Astrocyte of the hippocampus (primary cell): ENCODE measurements around the gene APCDD1.
"Not testable (repeated sequence)": the region's sequence is repeated elsewhere in the genome, so short reads cannot be mapped to it uniquely, and the experiment has no call there.

ENCODE experiments used
- DNase-seq: peaks from one replicate; pipeline ENCODE4 v3.0.0; 2011; ENCODE audit warnings: low read depth, low spot score

APCDD1 gene

DNA sequence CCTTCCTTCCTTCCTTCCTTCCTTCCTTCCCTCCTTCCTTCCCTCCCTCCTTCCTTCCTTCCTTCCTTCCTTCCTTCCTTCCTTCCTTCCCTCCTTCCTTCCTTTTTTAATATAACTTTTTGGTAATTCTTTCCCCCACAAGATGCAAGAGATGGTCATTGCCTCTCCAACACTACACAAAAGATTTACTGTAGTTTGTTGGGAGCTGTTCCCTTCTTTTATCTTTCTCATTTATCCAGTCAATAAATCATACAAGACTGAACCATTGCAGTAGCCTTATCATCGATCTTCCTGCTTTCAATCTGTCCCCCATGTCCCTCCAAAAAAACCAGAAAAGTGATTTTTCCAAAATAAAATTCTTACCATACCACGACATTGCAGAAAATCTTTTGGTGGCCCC lies 8.2 kb downstream of the APCDD1 start:
- no peak for DNase-seq

DNA sequence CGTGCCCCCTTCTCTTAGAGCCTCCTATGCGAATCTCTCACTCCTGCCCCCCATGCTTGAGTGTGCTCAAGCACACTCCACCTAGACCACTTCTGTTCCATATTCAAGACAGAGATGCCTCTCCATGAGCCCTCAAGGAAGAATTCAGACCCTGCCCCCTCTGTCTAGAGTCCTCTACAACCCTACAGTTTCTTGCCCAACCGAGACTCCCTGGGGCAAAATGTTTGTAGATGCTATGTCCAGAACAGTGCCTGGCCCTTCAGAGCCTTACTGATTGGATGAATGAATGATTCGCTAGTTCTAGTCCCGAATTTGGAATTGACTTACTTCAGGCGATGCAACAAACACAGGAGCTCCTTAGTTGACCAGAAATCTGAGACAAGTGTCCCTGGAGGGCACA lies 8.7 kb downstream of the APCDD1 start:
- DNase-seq: no peak

DNA sequence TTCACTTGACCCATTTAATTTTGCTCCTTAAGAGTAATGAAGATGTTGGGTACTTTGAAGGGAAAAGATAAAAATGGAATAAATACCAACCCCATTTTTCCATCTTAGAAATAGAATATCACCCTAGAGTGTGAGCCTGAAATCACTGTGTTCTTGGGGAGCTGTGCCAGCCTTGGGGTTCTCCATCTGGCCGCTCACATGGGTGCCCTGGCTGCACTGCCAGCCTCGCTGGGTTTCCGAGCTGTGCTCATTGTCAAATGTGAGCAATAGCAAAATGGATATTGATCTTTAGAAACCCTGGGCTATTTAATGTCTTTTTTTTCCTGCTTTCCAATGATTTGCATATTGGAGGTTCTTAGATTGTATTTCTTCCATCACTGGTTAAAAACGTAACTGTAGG lies 9.3 kb downstream of the APCDD1 start:
- DNase-seq: no peak

DNA sequence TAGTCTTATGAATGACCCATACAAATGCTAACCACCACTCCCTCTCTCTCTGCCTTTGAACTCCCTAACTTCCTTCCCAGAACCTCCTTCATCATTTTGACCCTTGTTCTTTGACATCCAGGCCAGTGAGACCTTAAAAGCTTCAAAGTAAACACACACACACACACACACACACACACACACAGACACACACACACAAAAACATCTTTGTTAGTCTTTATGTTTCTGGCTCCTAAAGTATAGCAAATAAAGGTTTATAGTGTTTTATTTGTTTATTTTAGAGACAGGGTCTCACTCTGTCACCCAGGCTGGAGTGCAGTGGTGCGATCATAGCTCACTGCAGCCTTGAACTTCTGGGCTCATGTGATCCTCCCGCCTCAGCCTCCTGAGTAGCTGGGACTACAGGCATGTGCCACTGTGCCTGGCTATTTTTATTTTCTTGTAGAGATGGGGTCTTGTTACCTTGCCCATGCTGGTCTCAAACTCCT lies 9.8 kb downstream of the APCDD1 start:
- not testable (repeated sequence) for DNase-seq

DNA sequence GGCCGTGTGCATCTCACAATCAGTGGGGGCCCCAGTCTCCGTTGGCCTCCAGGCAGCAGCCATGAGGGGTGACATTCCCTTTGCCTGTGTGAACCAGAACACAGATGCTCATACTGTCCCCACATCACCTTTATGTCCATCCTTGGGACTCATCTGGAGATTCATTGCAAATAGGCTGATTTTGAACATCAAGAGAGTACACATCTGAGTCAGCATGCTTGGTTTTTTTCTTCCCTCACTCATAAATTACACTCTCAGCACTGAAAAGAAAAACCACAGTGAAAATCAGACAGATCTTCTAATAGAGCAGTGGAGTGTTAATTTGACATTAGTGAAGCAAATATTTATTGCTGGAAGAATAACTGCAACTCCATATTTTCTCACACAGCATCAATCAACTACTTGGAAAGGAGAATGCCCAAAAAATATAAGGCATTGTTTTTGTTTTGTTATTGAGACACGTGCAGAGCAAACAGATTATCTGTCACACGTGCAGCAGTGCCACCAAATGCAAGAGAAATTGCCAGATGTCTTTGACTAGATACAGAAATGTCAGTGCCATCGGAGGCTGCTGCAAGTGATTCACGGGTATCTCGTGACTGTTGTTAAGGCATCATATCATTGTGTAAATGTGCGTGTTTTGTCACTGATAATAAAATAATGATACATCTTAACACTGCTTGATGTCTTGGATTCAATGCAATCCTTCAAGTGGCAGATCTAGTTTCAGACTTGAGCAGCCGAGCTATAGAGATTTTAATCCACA lies 10.9 kb downstream of the APCDD1 start:
- DNase-seq: no peak

DNA sequence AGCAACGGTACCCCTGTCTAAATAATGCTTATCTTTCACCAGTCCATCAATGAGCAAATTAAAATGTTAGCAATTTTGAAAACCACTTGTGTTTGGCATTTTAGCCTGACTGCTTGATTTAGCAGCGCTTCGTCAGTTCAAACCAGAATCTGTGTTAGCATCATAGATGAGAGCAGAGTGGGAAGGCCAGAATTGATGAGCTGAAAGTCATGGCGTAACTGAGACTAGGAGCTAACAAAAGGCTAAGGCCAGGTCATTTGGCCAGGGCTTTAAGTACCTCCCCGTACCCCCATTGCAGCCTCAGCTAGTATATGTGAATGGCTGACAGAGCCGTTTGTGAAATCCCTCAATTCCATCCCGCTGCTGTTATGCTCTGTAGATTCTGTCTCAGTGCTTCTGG lies 16.0 kb downstream of the APCDD1 start:
- DNase-seq: no peak

DNA sequence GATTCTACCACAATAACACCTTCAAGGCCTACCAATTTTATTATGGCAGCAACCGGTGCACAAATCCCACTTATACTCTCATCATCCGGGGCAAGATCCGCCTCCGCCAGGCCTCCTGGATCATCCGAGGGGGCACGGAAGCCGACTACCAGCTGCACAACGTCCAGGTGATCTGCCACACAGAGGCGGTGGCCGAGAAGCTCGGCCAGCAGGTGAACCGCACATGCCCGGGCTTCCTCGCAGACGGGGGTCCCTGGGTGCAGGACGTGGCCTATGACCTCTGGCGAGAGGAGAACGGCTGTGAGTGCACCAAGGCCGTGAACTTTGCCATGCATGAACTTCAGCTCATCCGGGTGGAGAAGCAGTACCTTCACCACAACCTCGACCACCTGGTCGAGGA lies 17.1 kb downstream of the APCDD1 start:
- no peak for DNase-seq

DNA sequence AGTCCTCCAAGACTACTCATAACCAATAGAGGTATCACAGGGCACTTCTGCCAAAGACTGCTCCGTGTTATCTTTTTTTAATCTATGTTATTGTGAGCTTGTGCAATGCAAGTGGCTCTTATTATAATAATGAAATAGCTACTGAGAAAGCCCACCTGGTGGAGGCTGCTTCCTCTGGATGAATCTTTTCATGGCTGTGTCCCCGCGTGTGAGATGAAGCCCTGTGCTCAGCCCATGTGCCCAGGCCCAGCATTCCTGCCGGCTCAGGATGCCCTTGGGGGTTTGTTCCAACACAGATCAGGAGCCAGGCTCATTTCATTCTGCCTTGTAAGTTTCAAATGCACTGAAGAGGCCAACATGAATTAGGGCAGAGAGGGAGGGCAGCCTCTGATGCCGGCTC lies 18.7 kb downstream of the APCDD1 start:
- DNase-seq: no peak

DNA sequence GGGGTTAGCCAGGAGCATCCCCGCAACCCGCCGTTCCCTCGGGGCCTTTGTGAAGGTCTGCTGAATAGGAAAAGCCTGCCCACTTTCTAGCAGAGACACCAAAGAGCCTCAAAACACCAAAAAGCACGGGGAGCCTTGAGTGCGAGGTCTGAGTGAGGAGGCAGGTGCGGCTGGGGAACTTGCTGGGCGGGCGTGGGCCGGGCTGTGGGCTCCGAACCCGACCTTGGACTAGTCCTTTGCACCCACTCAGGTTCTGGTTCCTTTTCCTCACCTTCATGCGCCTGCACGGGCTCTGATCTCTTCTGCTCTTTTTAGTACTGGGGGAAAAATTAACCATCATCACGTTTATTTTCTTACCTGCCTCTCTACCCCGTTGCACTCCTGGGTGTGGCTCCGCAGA lies 19.9 kb downstream of the APCDD1 start:
- DNase-seq: no peak

DNA sequence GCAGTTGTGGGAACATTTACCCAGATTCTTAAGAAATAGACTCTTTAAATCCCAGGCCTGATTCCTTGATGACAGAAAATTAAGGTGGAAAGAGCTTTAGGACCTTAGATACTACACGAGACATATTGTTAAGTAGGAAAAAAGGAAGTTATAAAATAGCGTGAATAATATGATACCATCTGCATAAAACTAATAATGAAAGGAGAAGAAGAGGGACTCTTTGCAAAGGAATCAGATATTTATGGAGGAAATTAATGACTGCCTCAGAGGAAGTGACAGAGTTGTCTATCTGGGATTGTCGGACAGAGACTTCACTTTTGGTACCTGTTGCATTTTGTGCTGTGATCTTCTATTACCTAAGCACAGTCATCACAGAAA lies 20.8 kb downstream of the APCDD1 start:
- DNase-seq: no peak

DNA sequence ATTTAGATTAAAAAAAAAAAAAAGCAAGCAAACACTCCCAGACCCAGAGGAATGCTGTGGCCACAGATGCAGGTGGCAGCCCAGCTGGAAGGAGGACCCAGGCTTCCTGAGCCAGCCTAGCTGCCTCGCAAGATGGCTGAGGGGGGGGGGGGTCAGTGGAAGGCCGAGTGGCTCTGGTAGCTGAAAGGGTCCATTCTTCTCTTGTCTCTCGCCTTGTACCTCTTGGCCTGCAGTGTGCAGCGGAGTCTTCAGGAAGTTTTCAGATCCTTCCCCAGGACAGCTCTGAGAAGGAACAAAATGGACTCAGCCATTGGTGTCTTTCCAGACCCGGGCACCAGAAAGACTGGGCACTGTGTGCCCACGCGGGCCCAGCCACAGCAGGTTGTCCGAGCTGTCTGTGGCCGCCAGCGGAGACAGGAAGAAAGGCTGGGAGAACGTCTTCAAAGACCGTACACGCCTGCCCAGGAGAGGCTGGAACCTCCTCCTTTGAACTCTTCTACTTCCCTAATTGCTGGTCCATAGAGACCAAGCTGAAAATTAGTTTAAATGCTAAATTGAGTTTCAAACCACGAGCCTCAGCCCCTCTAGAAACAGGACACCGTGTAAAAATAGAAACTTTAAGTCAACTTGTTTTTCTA lies 21.3 kb downstream of the APCDD1 start:
- peak; percentile 19 for DNase-seq

DNA sequence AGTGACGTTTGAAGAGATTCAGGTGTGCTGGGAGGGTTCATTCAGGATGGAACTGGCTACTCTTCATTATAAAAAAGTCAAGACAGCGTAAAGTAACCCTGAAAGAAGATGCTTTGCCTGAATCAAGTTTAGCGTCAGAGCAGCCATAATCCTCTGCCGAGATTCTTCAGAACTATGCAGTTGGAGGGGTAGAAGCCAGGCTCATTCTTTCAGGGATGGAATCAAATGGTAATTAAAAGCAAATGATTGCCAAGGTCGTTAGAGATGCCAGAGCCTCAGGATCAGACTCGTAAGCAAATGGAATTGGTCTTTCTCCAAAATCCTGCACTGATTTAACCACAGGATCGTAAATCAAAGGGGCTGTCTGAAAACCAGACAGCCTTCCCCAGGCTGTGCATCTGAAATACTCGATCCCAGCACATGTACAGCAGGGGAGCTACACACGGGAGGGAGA lies 21.9 kb downstream of the APCDD1 start:
- DNase-seq: peak; percentile 87

DNA sequence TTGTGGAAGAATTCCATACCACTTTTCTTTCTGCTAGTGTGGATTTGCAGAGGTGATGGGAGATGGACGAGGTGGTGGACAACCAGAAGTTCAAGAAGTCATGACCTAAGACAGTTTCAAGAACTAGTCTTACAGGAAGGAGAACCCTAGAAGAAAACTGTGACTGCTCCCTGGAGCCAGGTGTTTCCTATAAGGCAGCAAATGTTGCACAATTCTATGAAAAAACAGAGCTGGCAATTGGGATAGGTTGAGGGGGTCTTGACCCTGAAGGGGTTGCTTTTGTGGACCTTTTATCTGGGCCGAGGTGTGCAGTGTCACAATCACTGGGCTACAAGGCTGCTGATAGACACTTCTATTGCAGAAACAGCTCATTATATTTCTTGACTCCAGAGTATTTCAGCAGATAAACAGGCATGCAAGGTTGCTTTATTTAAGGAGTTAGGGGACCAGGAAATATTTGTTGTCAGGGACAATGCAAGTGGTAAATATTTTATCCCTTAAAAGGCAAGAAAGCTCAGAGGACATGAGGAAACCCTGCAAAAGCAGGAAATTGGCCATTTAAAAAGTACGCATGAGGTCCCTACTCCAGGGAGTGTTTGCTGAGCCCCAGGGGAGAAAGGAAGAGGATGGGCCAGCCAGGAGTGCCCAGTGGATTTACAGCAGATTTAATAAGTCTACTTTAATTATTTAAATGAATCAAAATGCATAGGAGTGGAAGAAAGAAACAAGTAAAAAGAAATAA lies 22.9 kb downstream of the APCDD1 start:
- DNase-seq: no peak

DNA sequence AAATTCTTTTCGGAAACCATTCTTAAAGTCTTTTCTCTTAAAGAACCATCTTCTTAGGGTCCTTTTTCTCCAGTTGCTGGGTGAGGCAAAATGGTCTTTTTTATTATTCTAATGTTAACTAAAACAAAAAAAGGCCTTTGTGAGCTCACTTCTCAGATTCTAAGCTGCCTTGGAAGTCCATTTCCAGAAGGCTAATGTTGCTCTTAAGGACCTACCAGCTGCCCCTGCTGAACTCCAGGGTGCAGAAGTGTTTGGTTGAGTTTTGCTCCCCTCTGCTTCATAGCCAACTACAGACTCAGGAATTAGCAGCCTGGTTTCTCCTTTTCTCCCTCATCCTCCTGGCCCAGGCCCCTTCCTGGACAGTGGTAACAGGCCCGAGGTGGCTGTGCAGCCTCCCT lies 23.4 kb downstream of the APCDD1 start:
- DNase-seq: no peak

DNA sequence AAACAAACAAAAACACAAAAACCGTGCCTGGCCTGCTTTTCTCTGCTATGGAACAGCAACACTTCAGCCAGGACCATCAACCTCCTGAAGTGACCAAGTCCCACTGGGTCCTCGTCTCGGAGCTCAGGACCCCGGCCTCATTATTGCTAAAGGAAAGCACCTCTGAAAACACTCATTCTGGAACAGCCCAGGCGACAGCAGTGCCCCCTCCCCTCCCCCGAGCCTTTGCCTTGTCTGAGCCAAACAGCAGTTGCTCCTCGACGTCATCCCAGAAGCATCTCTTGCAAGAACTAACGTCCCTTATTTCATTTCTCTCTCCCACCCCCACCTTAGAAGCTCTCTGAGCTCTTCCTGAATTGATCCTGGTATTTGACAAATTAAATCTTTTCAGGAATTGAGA lies 27.4 kb downstream of the APCDD1 start:
- no peak for DNase-seq

DNA sequence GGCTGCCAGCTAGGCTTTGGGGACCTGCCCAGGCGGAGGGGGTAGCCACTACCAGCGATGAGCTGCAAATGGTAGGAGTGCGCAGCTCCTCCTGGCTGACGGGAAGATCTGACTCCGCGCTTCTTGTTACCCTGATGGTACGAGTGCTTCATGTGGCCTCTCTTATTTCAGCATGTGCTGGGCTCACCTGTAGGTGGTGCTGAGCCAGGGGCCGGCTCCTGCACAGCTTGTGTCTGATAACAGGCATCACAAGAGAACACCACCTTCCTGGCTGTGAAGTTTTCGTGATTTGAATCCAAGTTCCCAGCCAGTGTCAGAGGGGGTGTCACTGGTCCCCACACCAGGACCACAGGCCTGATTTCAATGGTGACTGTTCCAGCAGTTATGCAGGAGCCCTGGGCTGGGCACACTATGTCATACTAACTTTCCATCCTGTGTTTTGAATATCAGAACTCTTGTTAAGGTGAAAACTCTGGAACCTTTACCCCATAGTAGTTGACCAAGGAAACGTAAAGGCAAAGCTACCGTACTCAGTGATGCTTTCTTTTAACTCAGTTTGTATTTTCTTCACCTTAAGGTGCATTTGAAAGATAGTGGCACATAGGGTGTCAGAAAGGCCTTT lies 28.0 kb downstream of the APCDD1 start:
- DNase-seq: no peak

DNA sequence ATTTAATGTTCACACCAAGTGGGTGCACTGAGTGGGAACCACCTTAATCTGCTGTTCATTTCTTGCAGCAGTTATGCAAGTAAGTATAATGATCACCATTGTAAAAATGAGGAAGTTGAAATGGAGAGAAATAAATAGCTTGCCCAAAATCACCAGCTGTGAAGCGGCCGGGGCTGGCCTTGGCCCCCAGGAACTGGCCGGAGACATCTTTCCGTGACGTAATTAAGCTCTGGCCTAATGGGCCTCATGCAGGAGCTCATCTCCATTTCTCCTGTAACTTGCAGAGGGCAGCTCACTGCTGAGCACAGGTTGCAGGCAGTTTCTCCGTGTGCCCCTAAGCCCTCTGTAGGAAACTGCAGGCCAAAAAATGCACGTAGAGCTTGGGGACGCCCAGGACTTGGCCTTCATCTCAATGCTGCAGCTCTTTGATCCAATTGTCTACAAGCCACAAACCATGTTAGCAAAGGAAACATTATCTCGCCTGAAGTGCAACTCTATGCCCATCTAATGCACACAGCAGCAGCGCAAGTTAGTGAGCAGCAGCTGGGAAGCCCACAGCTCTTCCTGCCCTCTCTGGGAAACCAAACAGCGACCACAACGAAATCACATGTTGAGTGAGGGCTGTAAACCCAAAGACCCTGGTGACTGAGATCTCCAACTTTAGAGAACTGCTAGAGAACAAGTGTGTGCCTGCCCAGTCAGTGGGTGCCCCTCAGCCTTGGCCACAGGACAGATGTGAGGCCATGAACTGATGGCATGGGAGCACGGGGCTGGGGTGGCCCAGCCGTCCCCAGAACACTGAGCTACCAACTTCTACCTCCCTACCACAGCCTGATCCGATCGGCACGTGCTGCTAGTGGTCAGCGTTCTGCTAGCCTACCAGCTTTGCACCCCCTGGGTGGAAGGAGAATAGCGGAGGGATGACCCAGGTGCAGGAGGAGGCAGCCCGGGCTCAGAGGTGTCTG lies 28.8 kb downstream of the APCDD1 start:
- DNase-seq: no peak

DNA sequence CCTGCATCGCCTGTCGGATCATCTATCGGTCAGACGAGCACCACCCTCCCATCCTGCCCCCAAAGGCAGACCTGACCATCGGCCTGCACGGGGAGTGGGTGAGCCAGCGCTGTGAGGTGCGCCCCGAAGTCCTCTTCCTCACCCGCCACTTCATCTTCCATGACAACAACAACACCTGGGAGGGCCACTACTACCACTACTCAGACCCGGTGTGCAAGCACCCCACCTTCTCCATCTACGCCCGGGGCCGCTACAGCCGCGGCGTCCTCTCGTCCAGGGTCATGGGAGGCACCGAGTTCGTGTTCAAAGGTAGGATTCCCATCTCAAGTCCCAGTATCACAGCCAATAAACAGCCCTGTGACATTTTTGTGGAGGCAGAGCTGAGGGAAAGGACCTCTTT lies 31.0 kb downstream of the APCDD1 start:
- DNase-seq: no peak

DNA sequence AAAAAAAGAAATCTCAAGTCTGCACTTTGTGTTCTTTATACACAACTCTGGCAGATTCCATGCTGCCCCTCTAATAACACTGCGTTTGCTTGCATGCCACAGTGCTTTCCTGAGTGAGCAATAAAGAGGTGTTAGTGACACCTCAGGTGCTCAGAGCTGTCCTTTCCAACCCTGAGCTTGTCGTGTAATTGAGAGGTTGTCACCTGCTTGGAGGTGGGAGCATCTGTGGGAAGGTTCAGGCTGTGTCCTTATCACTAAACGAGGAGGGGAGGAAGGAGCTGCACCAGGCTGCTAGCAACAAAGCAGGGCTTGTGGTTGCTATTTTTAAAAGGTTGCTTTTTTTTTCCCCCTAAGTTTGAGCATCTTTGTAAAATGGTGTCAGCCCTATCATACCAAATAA lies 31.9 kb downstream of the APCDD1 start:
- no peak for DNase-seq

DNA sequence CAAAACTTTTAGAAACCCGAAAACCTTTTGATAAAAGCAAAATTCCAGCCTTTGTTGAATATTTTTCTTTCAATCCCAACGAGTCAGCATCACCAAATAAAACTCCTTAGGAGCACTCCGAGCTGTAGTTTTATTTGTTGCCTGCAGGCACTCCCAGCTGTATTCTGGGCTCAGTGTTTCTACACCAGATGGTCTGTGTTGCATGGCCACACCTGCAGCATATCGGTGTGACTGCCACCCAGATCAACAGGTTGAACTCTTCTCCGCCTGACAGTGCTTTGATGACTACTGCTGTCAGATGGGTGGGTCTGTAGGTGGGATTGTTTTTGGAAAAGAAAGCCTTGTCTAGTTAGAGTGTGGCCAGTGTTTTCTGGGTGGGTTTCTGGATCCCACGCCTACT lies 32.7 kb downstream of the APCDD1 start:
- no peak for DNase-seq

DNA sequence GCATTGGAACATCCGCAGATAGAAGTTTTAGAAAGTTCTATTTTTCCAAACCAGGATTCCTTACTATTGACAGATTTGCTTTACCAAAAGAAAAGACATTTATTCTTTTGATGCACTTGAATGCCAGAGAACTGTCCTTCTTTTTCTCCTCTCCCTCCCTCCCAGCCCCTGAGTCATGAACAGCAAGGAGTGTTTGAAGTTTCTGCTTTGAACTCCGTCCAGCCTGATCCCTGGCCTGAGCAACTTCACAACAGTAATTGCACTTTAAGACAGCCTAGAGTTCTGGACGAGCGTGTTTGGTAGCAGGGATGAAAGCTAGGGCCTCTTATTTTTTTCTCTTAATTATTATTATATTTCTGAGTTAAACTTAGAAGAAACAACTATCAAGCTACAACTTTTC lies 33.6 kb downstream of the APCDD1 start:
- DNase-seq: peak; percentile 78
